GM12864 (cell line): Measurements from ENCODE around the gene JAG1.

Source experiments
- DNase-seq: peaks from one replicate; pipeline ENCODE4 v3.0.0-alpha.2; 2011; ENCODE audit warnings: low read depth
- H3K4me3 ChIP-seq: 2 replicates; pipeline ENCODE4 v1.5.1; 2011; ENCODE audit warnings: mild to moderate bottlenecking, low read depth, low read length, control low read depth
- TF ChIP-seq, protein P1 (sequence below): IDR thresholded peaks from 2 replicates; pipeline ENCODE4 v1.5.1; 2011; ENCODE audit warnings: low read depth, mild to moderate bottlenecking, moderate library complexity, low read length, control low read depth, inconsistent platforms; ENCODE audit errors: missing control alignments

Gene JAG1

DNA sequence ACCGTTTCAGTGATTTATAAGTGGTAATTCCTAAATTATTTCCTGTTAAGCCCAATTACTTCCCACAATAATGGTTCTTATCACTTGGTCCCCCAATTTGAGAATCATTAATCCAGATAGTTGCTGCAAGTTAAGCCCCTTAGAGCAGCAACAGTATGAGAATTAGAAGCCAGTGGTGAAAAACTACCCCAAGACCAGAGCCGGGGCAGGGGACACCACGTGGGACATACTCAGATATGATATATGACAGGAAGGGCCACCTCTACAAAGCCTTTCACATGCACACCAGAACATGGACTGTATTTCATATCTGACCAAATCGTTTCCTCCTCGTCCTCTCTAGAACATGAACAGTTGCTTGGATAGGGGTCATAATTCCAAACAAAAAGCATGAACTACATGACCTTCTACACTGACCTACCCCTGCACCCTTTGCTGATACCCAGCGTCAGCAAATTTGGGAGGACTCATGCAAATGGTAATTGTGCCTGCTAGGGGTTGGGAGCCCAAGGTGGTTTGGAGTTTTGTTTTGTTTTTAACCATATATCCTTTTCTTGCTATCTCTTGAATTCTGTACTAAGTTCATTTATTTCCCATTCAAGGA is 3.9 kb downstream of the JAG1 start:
- TF ChIP-seq, protein P1, sequence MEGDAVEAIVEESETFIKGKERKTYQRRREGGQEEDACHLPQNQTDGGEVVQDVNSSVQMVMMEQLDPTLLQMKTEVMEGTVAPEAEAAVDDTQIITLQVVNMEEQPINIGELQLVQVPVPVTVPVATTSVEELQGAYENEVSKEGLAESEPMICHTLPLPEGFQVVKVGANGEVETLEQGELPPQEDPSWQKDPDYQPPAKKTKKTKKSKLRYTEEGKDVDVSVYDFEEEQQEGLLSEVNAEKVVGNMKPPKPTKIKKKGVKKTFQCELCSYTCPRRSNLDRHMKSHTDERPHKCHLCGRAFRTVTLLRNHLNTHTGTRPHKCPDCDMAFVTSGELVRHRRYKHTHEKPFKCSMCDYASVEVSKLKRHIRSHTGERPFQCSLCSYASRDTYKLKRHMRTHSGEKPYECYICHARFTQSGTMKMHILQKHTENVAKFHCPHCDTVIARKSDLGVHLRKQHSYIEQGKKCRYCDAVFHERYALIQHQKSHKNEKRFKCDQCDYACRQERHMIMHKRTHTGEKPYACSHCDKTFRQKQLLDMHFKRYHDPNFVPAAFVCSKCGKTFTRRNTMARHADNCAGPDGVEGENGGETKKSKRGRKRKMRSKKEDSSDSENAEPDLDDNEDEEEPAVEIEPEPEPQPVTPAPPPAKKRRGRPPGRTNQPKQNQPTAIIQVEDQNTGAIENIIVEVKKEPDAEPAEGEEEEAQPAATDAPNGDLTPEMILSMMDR = no peak
- no peak for DNase-seq
- H3K4me3 ChIP-seq = peak overlapping the region; percentile 63; the same call in 1 of the 2 replicates

DNA sequence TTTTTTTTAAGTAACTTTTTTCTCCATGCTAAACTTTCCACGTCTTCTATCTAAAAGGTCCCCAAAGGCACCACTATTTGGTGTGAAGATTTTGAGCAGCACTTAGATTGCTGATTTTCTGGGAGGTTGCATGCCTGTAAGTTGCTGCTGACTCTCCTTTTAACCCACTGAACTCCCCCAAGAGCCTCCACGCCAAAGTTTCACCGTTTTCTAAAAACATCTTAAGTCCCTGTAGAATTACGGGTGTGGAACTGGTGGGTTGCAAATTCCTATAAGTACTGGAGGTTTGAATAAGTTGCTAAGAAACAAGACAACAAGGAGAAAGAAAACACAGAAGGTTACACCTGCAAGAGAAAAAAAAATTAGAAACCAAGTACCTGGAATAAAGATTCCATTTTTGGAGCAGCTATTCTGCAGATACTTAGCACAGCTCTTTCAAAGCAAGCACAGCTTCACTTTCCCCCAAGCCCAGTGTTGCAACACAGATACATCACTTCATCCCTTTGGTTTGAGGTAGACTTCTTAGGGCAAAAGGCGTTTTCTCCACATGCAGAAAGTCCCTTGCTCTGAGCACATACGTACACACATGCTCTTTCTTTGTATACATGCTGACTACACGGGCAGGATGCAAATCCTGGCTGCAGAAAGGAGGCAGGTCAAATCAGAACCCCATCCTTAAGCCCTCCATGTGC is 5.0 kb downstream of the JAG1 start:
- TF ChIP-seq, protein P1 = no peak
- DNase-seq = no peak
- no peak overlapping the region for H3K4me3 ChIP-seq

DNA sequence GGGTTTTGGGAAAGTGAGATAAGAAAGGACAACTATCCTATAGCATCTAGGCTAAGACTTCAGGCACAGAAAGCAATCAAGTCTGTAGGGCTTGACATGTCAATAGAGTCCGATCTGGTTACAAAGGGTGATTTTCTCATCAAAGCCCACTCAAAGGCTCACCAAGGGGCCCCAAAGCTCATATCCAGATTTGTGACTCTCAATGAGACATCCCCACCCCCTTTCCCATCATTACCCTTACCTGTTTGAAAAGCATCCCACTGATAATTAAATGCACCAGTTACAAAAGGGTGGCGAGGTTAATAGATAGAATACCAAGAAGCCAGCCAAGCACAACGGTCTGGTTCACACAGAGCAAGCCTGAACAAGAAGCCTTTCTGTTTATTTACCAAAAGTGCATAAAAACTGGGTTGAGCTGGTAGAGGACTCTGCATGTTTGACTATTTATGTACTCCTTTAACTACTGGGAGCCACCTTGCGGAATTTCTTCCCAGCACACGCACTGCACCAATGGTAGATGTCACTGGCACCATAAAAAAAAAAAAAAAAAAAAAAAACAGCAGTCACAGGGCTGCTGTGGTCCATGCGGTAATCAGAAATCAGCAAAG is 6.1 kb downstream of the JAG1 start:
- no peak for DNase-seq

DNA sequence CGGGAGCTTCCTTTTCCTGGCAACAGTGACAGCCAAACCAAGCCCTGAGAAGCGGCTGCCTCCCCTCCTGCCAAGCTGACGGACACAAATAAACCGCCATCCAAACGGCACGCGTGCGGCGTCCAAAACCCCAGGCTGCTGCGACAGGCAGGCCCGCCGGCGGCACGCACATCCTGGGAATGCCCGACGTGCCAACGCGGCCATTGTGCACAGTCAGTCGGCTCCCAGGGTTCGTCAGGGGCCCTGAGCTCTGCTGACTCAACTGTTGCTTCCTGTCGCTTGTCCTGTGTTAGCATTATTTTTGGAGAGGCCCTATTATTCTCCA is 6.8 kb downstream of the JAG1 start:
- no peak overlapping the region for H3K4me3 ChIP-seq
- DNase-seq = no peak
- TF ChIP-seq, protein P1 = no peak

More for the DNA sequence above, 6.1 kb downstream of the JAG1 start:
- TF ChIP-seq, protein P1 = no peak
- no peak overlapping the region for H3K4me3 ChIP-seq

DNA sequence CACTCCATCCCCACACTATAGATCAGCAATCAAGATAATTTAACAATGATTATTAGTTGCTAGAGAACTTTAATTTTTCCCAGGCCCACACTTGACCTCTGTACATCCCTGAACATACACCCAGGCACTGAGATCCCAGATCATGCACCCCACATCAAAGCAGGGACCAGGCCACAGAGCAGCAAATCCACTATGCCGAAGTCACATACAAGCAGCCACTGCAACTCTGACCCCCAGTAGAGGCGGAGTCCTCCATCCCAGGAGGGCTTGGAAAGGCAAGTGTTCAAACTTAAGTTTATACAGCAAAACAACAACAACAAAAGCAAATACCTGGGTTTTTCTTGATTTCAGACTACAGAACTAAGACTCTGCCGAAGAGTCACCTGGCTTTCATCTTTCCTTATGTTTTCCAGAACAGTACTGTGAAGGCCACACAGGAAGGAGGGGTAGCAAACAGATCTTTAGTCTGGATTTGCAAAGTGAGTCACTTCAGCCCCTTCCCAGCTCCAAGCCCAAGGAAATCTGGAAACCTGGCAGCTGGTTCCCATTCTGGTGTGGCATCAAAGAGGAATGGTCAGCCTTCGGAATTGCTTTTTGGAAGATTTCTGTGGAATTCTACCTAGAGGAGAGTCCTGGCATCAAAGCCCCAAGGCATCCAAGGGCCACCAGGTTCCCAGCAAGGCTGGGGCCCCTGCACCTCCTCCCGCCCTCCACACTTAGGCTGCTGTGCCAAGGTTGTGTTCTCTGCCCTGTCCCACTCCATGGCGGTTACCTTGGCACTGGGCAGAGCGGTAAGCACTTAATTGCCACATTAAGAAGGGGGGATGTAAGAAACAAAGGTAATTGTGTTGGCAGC is 7.3 kb downstream of the JAG1 start:
- no peak overlapping the region for H3K4me3 ChIP-seq
- TF ChIP-seq, protein P1 = no peak
- no peak for DNase-seq

DNA sequence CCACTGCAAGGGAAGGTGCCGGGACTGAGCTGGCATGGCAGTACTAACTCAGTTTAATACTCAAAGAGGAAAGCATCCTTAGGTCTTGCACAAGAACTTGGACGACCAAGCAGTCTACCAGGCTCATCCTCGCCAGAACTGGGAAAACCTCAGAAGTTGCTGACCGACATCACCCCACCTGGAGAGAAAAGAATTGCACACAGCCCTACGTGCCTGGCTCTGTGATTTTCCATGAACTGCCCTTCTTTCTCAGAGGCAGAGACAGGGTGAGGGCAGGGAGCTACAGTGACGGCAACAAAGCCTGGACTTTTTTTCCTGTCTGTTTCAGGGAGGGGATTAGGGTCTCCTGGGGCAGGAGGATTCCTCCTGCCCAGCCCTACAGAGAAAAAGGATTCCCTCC is 8.0 kb downstream of the JAG1 start:
- DNase-seq = no peak
- no peak overlapping the region for H3K4me3 ChIP-seq
- TF ChIP-seq, protein P1 = no peak
